GM12892 (cell line): ENCODE results near the gene PHC2.

Experiments used
- DNase-seq: peaks from one replicate; pipeline ENCODE4 v3.0.0; 2011; ENCODE audit not compliant: insufficient read length
- FAIRE-seq: peaks from 2 replicates; lab custom pipeline; 2011; peaks lifted over from hg19 to GRCh38; lab: Jason Lieb, UNC
- POLR2A ChIP-seq: IDR thresholded peaks from 2 replicates; pipeline ENCODE4 v1.6.1; 2011; ENCODE audit warnings: low read depth, low read length, control low read depth
- POLR2AphosphoS5 ChIP-seq: IDR thresholded peaks from 2 replicates; pipeline ENCODE4 v1.6.1; 2011; ENCODE audit warnings: low read depth, low read length, control low read depth
- TAF1 ChIP-seq: IDR thresholded peaks from 2 replicates; pipeline ENCODE4 v1.6.1; 2011; ENCODE audit warnings: low read depth, mild to moderate bottlenecking, control low read depth, low read length, borderline replicate concordance

PHC2 gene

GRCh38 chr1:33329600-33330305 lies 101.1 kb downstream of the PHC2 start:
- no peak for DNase-seq
- FAIRE-seq = no peak
- TF ChIP-seq POLR2AphosphoS5 (no peak), POLR2A (no peak), TAF1 (no peak)

DNA sequence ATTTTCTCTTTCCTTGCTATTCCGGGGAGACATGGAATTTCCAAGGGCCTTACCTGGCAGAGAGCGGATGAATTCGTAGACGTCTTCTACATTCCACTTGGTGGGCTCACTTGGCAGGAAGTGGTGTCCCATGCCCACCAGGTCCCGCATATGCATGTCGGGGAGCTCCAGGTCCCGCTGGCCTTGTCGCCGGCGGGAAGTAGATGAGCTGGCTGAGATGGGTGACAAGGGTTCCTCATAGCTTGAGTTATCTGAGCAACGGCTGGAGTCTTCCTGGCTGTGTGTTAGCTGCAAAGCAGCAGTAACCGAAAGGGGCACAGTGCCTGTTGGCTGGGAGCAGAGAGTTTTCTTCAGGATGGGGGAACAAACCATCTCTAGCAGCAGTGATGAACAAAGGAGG lies 102.1 kb downstream of the PHC2 start:
- FAIRE-seq (no peak), DNase-seq (no peak)

GRCh38 chr1:33327587-33328325 lies 103.1 kb downstream of the PHC2 start:
- no peak for TF ChIP-seq POLR2AphosphoS5
- no peak for TF ChIP-seq TAF1
- no peak for TF ChIP-seq POLR2A
- no peak for DNase-seq

More for the DNA sequence above, 102.1 kb downstream of the PHC2 start:
- no peak for TF ChIP-seq TAF1
- TF ChIP-seq POLR2AphosphoS5 = no peak
- TF ChIP-seq POLR2A = no peak

GRCh38 chr1:33326785-33327184 lies 104.1 kb downstream of the PHC2 start:
- no peak for FAIRE-seq
- TF ChIP-seq POLR2A (no peak), POLR2AphosphoS5 (no peak), TAF1 (no peak)
- DNase-seq = no peak

More at GRCh38 chr1:33327587-33328325, 103.1 kb downstream of the PHC2 start:
- no peak for FAIRE-seq

- TF ChIP-seq POLR2A = no peak
- DNase-seq (no peak), FAIRE-seq (no peak)
Observed at GRCh38 chr1:33324677-33325575, 106.0 kb downstream of the PHC2 start.

DNA sequence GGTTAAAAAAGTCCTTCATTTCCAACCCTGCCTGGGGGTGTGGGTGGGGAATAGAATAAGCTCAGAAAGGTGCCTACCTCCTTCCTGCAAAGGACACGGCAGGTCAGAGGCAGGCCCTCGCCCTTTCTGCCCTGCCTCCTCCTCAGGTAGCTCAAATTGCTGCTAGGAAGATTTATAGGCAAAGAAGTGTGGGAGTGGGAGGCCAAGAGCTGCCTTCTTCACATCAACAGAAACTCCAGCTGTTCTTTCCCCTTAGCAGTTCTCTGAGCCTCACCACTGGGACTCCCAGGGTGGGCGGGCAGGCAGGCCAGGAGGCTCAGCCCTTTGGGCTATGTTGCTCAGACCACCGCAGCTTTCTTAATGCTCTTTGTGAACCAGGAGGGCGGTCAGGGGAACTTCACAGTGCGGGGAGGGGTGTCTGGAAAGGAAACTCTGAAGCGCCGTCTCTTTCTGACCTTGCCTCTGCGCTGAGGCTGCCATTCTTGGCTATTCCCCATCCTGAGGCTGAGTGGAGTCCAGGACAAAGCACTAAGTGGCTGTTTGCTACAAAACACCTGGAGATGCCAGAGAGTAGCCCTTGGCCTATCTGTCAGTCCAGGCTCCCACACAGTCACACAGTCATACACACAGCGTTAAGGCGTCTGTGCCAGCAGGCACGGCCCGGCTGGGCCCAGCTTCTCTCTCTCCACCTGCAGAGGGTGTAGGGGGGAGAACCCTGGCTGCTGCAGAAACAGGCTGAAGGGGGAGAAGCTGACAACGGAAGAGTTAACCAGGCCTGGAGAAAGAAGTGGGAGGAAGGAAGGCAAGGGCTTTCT lies 107.0 kb downstream of the PHC2 start:
- TF ChIP-seq POLR2A (no peak), POLR2AphosphoS5 (no peak), TAF1 (no peak)
- DNase-seq (no peak), FAIRE-seq (no peak)

- TF ChIP-seq TAF1 = no peak
- TF ChIP-seq POLR2A = 0 out of 2 replicates have a peak, but pooled peaks have one; percentile 30
- peak; percentile 75 for TF ChIP-seq POLR2AphosphoS5
- peak; percentile 27 for FAIRE-seq
- no peak for DNase-seq
Observed at GRCh38 chr1:33322870-33323585, 107.9 kb downstream of the PHC2 start.

DNA sequence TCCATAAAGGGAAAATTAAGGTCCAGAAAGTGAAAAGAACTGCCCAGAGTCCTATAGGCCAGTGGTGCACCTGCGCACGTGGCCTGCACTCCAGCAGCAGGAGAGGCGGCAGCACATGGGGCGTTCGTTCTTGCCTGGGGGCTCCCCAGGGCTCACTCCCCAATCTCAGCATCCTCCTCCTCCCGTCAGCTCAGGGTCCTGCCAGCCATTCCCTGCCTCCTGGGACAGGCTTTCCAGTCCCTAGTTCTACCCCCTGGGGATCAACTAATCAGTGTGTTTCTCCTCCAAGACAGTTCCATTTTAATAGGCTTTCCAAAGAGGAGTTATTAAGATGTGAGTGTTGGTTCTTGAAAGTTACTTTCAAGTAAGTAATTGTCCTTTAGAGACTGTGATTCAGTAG lies 108.8 kb downstream of the PHC2 start:
- TF ChIP-seq POLR2A (no peak), TAF1 (no peak), POLR2AphosphoS5 (no peak)
- no peak for FAIRE-seq

DNA sequence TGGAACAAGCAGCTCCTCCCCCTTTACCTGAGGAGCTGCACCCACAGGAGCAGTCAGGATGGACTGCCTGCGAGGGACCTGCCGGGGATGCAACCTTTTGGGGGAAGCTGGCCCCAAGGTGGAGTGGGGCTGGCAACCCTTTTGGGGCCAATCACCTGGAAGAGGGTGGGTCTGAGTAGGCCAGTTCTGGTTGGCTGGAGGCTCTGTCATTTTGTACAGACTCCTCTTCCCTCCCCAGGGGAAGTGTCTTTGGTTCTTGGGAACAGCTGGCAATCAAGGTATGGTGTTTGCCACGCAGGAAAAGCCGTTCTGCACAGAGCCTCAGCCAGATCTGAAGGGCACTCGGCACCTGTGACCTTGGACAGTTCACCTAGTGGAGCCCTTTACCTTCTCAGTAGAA lies 109.7 kb downstream of the PHC2 start:
- no peak for FAIRE-seq
- TF ChIP-seq POLR2AphosphoS5 (no peak), TAF1 (no peak), POLR2A (no peak)

More for the DNA sequence above, 108.8 kb downstream of the PHC2 start:
- no peak for DNase-seq

GRCh38 chr1:33320619-33321165 lies 110.2 kb downstream of the PHC2 start, which contains the start of gene A3GALT2:
Gene A3GALT2, minus strand, starts transcription at chr1:33321098. Its CDS starts 0 bp downstream, at chr1:33321098.
- FAIRE-seq (no peak), DNase-seq (no peak)
- TF ChIP-seq POLR2A = no peak
- TF ChIP-seq POLR2AphosphoS5 = no peak
- TF ChIP-seq TAF1 = no peak

More for the DNA sequence above, 109.7 kb downstream of the PHC2 start:
- no peak for DNase-seq
